Femur (tissue), 1 donor: ENCODE data around the gene SPTBN4.
"Not testable (repeated sequence)": the region's sequence is repeated elsewhere in the genome, so short reads cannot be mapped to it uniquely, and the experiment has no call there.

Experiments used
- DNase-seq: peaks from one replicate; pipeline ENCODE4 v3.0.0-alpha.2; 2017

Gene SPTBN4

GRCh38 chr19:40442328-40443130 lies 24.3 kb upstream of the SPTBN4 start:
- no peak for DNase-seq

GRCh38 chr19:40443131-40443999 lies 23.4 kb upstream of the SPTBN4 start:
- DNase-seq, result peak; percentile 100

- peak; percentile 98 for DNase-seq
Observed at GRCh38 chr19:40444000-40444824, 22.6 kb upstream of the SPTBN4 start, which contains the start of gene SERTAD3. SERTAD3 (minus strand) TSS chr19:40444335; CDS start chr19:40442080, 2,255 bp downstream.

GRCh38 chr19:40444825-40445312 lies 21.9 kb upstream of the SPTBN4 start:
- no peak for DNase-seq

GRCh38 chr19:40445780-40446262 lies 21.0 kb upstream of the SPTBN4 start:
- no peak for DNase-seq

GRCh38 chr19:40446263-40446784 lies 20.5 kb upstream of the SPTBN4 start:
- DNase-seq, result no peak

GRCh38 chr19:40449506-40449905 lies 17.3 kb upstream of the SPTBN4 start:
- DNase-seq, result no peak

- DNase-seq, result no peak
Observed at GRCh38 chr19:40450664-40451063, 16.1 kb upstream of the SPTBN4 start.

GRCh38 chr19:40452016-40452415 lies 14.8 kb upstream of the SPTBN4 start:
- no peak for DNase-seq

- no peak for DNase-seq
Observed at GRCh38 chr19:40453151-40453735, 13.6 kb upstream of the SPTBN4 start.

- DNase-seq, result not testable (repeated sequence)
Observed at GRCh38 chr19:40453943-40454342, 12.9 kb upstream of the SPTBN4 start.

- no peak for DNase-seq
Observed at GRCh38 chr19:40457048-40457447, 9.8 kb upstream of the SPTBN4 start.

GRCh38 chr19:40457953-40458596 lies 8.7 kb upstream of the SPTBN4 start:
- no peak for DNase-seq

- no peak for DNase-seq
Observed at GRCh38 chr19:40458597-40458974, 8.2 kb upstream of the SPTBN4 start.

- no peak for DNase-seq
Observed at GRCh38 chr19:40460185-40460584, 6.6 kb upstream of the SPTBN4 start.

GRCh38 chr19:40461669-40462221 lies 5.1 kb upstream of the SPTBN4 start:
- DNase-seq, result no peak

GRCh38 chr19:40463587-40464037 lies 3.2 kb upstream of the SPTBN4 start:
- not testable (repeated sequence) for DNase-seq

GRCh38 chr19:40464059-40465024 lies 2.5 kb upstream of the SPTBN4 start:
- peak; percentile 82 for DNase-seq

GRCh38 chr19:40465025-40465556 lies 1.7 kb upstream of the SPTBN4 start:
- no peak for DNase-seq
